Karpas-422 (cell line): ENCODE results near the gene OXCT2. TPM values are rescaled to one million over a fixed set of nuclear protein-coding genes. Genes with fewer than 3 reads are reported as not detected.

Source experiments
- DNase-seq: peaks from one replicate; pipeline ENCODE4 v3.0.0-alpha.2; 2015
- H2AFZ ChIP-seq: fragments of 200-600 bp; sonication (generic); 2 replicates; pipeline ENCODE4 v1.6.1; 2014; ENCODE audit warnings: antibody characterized with exemption, low read length, mixed read lengths
- H3K27ac ChIP-seq: fragments of 200-600 bp; sonication (generic); 2 replicates; pipeline ENCODE4 v1.5.1; 2014; ENCODE audit warnings: mild to moderate bottlenecking, low read length, moderate library complexity
- H3K27me3 ChIP-seq: fragments of 200-600 bp; sonication (generic); 2 replicates; pipeline ENCODE4 v1.6.1; 2014; ENCODE audit warnings: low read length, mixed read lengths
- H3K36me3 ChIP-seq: fragments of 200-600 bp; sonication (generic); 2 replicates; pipeline ENCODE4 v1.6.1; 2014; ENCODE audit warnings: low read length, mixed read lengths; ENCODE audit not compliant: insufficient read depth
- H3K4me1 ChIP-seq: fragments of 200-600 bp; sonication (generic); 2 replicates; pipeline ENCODE4 v1.6.1; 2014; ENCODE audit warnings: mild to moderate bottlenecking, low read length, mixed read lengths
- H3K4me2 ChIP-seq: fragments of 200-600 bp; sonication (generic); 2 replicates; pipeline ENCODE4 v1.6.1; 2014; ENCODE audit warnings: low read length, low read depth, mild to moderate bottlenecking; ENCODE audit not compliant: poor library complexity, severe bottlenecking
- H3K4me3 ChIP-seq: fragments of 200-600 bp; sonication (generic); 2 replicates; pipeline ENCODE4 v1.5.1; 2014; ENCODE audit warnings: mild to moderate bottlenecking, antibody characterized with exemption, low read length, mixed read lengths
- H3K79me2 ChIP-seq: fragments of 200-600 bp; sonication (generic); 2 replicates; pipeline ENCODE4 v1.6.1; 2014; ENCODE audit warnings: mild to moderate bottlenecking, low read length, mixed read lengths
- H3K9ac ChIP-seq: fragments of 200-600 bp; sonication (generic); 2 replicates; pipeline ENCODE4 v1.6.0; 2014; ENCODE audit warnings: low read length
- H3K9me2 ChIP-seq: fragments of 200-600 bp; sonication (generic), shearing (Covaris generic); replicated peaks from 2 replicates; pipeline ENCODE4 v1.6.0; 2014; ENCODE audit warnings: mild to moderate bottlenecking, low read length, moderate library complexity; ENCODE audit not compliant: insufficient read depth
- H3K9me3 ChIP-seq: fragments of 300-700, 200-600 bp; sonication (generic); 2 replicates; pipeline ENCODE4 v1.6.1; 2014; ENCODE audit warnings: low read length, mixed read lengths
- H4K20me1 ChIP-seq: fragments of 200-600 bp; sonication (generic); 2 replicates; pipeline ENCODE4 v1.6.1; 2014; ENCODE audit warnings: mild to moderate bottlenecking, antibody characterized with exemption, low read length, low read depth; ENCODE audit not compliant: insufficient read depth
- total RNA-seq: library from RNA; depleted of rRNA; stranded (reverse); fragments of >200 nt; shearing (Covaris generic); gene quantifications from 2 replicates; pipeline ENCODE4 v1.2.3, GENCODE V29; 2014; ENCODE audit warnings: low replicate concordance

OXCT2 gene
- total RNA-seq, 1 experiment from 2014 or later: not detected

- H4K20me1 ChIP-seq: no peaks in the 10 kb centered on the region
- DNase-seq: no peak
Observed at GRCh38 chr1:39762550-39763540, 8.3 kb downstream of the OXCT2 start.

GRCh38 chr1:39761557-39762260, 9.4 kb downstream of the OXCT2 start:
- Histone ChIP-seq H3K27me3 (no peaks in the 10 kb centered on the region), H3K4me3 (no peak overlapping the region), H3K4me2 (no peak overlapping the region), H2AFZ (no peak overlapping the region), H4K20me1 (no peaks in the 10 kb centered on the region), H3K4me1 (no peaks in the 10 kb centered on the region), H3K27ac (no peak overlapping the region), H3K79me2 (no peaks in the 10 kb centered on the region), H3K36me3 (no peaks in the 10 kb centered on the region), H3K9me3 (no peaks in the 10 kb centered on the region), H3K9me2 (no peaks in the 10 kb centered on the region), H3K9ac (no peak overlapping the region)
- no peak for DNase-seq

More at GRCh38 chr1:39762550-39763540, 8.3 kb downstream of the OXCT2 start:
- Histone ChIP-seq H3K27ac (no peak overlapping the region), H3K4me3 (no peak overlapping the region), H3K9ac (no peak overlapping the region), H3K27me3 (no peaks in the 10 kb centered on the region), H3K36me3 (no peaks in the 10 kb centered on the region), H3K4me2 (no peak overlapping the region), H2AFZ (no peak overlapping the region), H3K9me2 (no peaks in the 10 kb centered on the region), H3K9me3 (no peaks in the 10 kb centered on the region), H3K4me1 (no peaks in the 10 kb centered on the region), H3K79me2 (no peaks in the 10 kb centered on the region)

GRCh38 chr1:39761016-39761415, 10.1 kb downstream of the OXCT2 start:
- Histone ChIP-seq H3K36me3 (no peaks in the 10 kb centered on the region), H3K9me2 (no peaks in the 10 kb centered on the region), H3K4me3 (no peak overlapping the region), H3K4me1 (no peaks in the 10 kb centered on the region), H3K4me2 (no peak overlapping the region), H3K27ac (no peak overlapping the region), H3K79me2 (no peaks in the 10 kb centered on the region), H3K27me3 (no peaks in the 10 kb centered on the region), H2AFZ (no peak overlapping the region), H3K9me3 (no peaks in the 10 kb centered on the region), H4K20me1 (no peaks in the 10 kb centered on the region), H3K9ac (no peak overlapping the region)
- DNase-seq: no peak

- Histone ChIP-seq H3K4me1 (no peaks in the 10 kb centered on the region), H3K27ac (no peak overlapping the region), H3K9ac (no peak overlapping the region), H3K36me3 (0 out of 2 replicates have a peak, but pooled peaks cover 3% of the 10 kb centered on the region), H3K79me2 (no peaks in the 10 kb centered on the region), H4K20me1 (0 out of 2 replicates have a peak, but pooled peaks cover 3% of the 10 kb centered on the region), H3K9me3 (no peaks in the 10 kb centered on the region), H3K4me3 (no peak overlapping the region), H3K27me3 (no peaks in the 10 kb centered on the region), H3K9me2 (no peaks in the 10 kb centered on the region), H3K4me2 (no peak overlapping the region), H2AFZ (no peak overlapping the region)
- DNase-seq: no peak
Observed at GRCh38 chr1:39760074-39761008, 10.8 kb downstream of the OXCT2 start.

GRCh38 chr1:39759436-39759726, 11.8 kb downstream of the OXCT2 start:
- DNase-seq: no peak
- H3K27me3 ChIP-seq: no peaks in the 10 kb centered on the region
- H3K4me3 ChIP-seq: no peak overlapping the region
- H4K20me1 ChIP-seq: 0 out of 2 replicates have a peak, but pooled peaks cover 3% of the 10 kb centered on the region
- H3K79me2 ChIP-seq: no peaks in the 10 kb centered on the region
- H2AFZ ChIP-seq: no peak overlapping the region
- no peak overlapping the region for H3K9ac ChIP-seq
- no peak overlapping the region for H3K4me2 ChIP-seq
- H3K9me2 ChIP-seq: no peaks in the 10 kb centered on the region
- no peaks in the 10 kb centered on the region for H3K4me1 ChIP-seq
- 0 out of 2 replicates have a peak, but pooled peaks cover 3% of the 10 kb centered on the region for H3K36me3 ChIP-seq
- H3K27ac ChIP-seq: no peak overlapping the region
- H3K9me3 ChIP-seq: no peaks in the 10 kb centered on the region

GRCh38 chr1:39758556-39759435, 12.4 kb downstream of the OXCT2 start:
- Histone ChIP-seq H3K4me2 (no peak overlapping the region), H3K4me1 (no peaks in the 10 kb centered on the region), H4K20me1 (0 out of 2 replicates have a peak, but pooled peaks cover 3% of the 10 kb centered on the region), H3K9me2 (no peaks in the 10 kb centered on the region), H3K4me3 (no peak overlapping the region), H2AFZ (no peak overlapping the region), H3K79me2 (no peaks in the 10 kb centered on the region), H3K9me3 (no peaks in the 10 kb centered on the region), H3K27ac (no peak overlapping the region), H3K27me3 (no peaks in the 10 kb centered on the region), H3K36me3 (peaks cover 8% of the 10 kb centered on the region; the same call in 1 of the 2 replicates), H3K9ac (no peak overlapping the region)
- no peak for DNase-seq

GRCh38 chr1:39757501-39757900, 13.6 kb downstream of the OXCT2 start:
- Histone ChIP-seq H4K20me1 (0 out of 2 replicates have a peak, but pooled peaks cover 3% of the 10 kb centered on the region), H3K9me2 (no peaks in the 10 kb centered on the region), H3K4me2 (no peak overlapping the region), H3K4me3 (no peak overlapping the region), H3K36me3 (peaks cover 11% of the 10 kb centered on the region; the same call in 1 of the 2 replicates), H3K27ac (no peak overlapping the region), H3K27me3 (no peaks in the 10 kb centered on the region), H2AFZ (no peak overlapping the region), H3K9ac (no peak overlapping the region), H3K79me2 (no peaks in the 10 kb centered on the region), H3K4me1 (no peaks in the 10 kb centered on the region), H3K9me3 (no peaks in the 10 kb centered on the region)
- no peak for DNase-seq
